Stimulated activated CD8-positive, alpha-beta memory T cell treated with anti-CD3 and anti-CD28 coated beads, Interleukin-2, amount 100 ng/mL, for 48 hours (primary cell): ENCODE measurements around the gene PPP2R5B.

Source experiments
- DNase-seq, 2 donors: peaks; one replicate each; pipeline ENCODE4 v3.0.0-alpha.2; 2020; ENCODE audit warnings: low read depth in 2 of 2

PPP2R5B gene

DNA sequence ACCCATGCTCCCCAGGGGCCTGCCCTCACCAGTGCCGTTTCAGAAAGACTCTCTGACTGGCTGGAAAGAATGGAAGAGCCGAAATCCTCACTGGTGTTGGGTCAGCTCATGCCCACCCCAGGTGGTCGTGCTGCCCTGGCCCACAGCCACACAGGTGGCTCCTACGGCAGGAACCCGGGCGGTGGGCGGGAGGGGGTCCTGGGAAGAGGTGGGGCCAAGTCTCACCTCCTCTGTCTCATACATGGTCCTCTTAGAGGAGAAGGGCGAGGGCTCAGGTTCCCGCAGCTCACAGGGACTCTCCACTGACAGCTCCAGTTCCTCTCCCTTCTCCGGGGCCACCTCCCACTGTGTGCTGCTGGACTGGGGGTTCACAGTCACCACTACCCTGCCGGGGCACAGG lies 15.7 kb upstream of the PPP2R5B start:
- DNase-seq: no peak

DNA sequence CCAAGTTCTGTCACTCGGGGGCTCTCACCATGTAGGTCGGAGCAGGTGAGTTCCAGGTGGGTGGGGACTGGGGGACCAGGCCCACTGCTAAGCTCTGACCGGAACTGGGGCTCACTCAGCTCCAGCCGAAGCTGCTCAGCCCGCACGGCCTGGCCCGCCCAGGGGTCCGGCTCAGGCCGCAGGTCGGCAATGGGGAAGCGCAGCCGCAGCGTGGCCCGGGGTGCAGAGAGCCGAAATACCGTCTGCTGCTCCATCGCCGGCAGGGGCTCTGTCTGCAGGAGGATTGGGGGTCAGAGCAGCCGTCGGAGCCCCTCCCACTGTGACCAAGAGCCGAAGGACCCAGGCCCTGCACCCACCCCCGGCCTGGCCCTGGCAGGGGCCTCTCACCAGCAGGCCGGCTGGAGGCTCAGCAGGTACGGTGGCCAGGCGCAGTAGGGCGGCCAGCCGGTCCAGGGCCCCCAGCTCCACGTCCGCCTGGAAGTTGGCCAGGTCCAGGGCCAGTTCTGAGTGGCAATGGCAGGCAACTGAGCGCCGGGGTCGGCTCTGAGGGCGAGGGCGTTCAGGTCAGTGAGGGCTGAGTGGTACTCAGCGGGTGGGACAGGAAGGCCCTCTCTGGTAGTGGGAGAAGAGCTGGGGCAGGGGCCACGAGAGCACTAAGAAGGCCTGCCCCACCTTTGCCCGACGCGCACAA lies 14.7 kb upstream of the PPP2R5B start:
- no peak for DNase-seq

DNA sequence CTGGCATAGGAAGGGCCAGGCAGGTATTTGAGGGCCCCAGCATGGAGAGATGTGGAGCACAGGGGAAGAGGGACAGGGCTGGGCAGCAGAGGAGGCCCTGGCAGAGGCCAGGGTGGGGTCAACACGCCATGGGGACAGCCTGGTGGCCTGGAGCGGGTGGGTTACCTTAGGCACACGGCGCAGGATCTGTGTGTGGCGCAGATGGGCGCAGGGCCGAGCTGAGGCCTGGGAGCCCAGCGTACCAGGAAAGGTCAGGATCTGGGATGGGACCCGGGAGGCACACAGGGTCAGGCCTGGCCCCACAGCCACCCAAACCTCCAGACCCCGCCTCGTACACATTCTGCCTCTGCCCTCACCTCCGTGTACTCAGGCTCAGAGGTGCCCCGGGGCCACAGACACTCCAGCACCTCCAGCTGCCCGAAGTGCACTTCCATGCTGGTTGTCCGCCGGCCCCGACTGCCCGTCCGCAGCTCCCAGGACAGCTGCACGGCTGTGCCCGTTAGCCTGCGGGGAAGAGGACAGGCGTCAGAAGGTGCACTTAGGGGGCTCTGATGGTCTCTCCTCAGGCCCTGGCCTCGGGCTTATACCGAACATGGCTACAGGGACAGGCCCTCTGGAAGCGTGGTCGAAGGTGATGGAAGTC lies 13.9 kb upstream of the PPP2R5B start:
- no peak for DNase-seq

DNA sequence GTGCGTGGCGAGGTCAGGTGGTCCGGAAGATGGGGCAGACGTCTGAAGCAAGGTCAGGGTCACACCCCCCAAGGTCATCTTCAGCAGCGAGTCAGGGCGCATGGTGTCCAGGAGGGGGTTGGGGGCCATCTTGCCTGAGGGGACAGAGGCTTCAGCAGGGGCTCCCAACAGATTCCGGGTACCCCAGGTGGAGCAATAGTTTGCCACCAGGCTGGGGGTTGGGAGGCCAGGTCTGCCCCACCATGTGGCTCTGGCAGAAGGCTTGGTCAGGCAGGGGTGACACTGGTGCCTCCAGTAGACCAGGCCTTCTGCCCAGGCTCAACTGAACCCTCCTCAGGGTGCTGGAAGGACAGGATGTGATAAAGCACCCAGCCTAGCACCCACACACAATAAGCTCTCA lies 13.3 kb upstream of the PPP2R5B start:
- DNase-seq: no peak

DNA sequence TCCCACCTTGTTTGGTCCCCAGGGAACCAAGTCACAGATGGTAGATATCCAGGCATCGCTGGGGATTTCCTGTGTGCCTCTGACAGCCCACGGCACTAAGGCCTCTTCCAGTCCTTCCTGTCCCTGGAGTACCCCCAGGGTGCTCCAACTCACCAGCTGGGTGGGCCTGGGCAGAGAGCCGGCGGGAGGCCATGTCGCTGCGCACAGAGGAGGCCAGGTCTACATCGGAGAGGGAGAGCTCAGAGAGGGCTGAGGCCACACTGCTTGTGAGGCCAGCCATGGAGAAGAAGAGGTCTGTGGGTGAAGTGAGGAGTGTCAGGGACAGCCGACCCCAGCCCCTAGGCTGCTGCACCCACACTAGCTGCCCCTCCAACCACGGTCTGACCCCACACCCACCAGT lies 12.8 kb upstream of the PPP2R5B start:
- no peak for DNase-seq

DNA sequence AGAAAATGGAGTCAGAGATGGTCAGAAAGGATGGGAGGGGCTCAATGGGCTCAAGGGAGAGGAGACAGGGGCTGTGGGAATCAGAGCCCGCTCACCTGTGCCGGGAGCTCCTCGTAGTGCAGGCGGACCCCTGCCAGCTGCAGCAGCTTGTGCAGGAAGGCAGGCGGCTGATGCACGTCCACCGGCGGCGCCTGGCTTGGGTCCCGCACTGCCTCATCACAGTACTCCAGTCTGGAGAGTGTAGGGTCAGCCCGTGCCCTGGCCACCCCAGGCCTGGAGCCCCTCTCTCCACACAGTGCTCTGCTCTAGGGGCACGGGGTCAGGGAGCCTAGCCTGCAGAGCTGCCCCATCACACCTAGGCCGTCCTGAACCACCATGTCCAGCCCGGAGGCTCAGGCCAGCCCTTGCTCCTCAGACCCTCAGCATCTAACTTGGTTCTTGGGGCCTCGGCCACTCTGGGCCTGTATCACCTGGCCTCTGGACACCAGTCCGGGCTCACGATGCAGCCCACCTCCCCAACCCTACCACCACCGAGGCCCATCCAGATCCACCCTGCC lies 11.2 kb upstream of the PPP2R5B start:
- DNase-seq: no peak

DNA sequence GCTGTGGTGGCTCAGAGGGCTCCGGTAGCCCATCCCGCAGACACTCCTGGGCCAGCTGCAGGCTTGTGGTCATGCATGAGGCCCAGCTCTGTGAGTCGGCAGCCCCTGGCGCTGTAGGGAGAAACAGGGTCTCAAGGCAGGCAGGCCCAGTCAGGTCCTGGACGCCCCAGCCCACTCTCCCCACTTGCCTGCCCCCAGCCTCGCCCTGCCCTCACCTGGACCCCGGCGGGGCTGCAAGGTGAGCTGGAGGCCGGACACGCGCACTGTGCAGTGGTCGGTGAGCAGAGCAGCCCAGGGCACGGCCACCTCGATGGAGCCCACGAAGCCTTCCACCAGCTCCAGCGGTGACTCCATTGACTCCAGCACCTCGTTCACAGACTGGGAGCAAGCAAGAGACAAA lies 10.4 kb upstream of the PPP2R5B start:
- DNase-seq: no peak

DNA sequence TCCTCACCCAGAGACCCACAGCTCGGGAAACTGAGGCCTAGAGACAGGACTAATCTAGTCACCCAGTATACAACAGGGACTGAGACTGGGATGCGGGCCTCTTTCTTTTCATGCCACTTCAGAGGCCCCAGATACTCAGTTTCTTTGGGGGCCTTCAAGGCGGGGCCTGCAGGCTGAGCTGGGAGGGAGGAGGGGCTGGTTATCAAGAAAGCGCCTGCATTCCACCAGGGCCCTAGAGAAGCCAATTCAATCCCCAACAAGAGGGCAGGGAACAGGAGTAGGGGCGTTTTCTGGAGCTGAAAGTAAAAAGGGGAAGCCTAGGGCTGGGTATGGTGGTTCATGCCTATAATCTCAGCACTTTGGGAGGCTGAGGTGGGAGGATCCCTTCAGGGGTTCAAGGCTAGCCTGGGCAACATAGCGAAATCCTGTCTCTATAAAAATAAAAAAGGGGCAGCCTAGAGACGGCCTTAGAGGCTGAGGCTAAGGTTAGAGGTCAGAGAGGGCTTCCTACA lies 9.1 kb upstream of the PPP2R5B start:
- no peak for DNase-seq

DNA sequence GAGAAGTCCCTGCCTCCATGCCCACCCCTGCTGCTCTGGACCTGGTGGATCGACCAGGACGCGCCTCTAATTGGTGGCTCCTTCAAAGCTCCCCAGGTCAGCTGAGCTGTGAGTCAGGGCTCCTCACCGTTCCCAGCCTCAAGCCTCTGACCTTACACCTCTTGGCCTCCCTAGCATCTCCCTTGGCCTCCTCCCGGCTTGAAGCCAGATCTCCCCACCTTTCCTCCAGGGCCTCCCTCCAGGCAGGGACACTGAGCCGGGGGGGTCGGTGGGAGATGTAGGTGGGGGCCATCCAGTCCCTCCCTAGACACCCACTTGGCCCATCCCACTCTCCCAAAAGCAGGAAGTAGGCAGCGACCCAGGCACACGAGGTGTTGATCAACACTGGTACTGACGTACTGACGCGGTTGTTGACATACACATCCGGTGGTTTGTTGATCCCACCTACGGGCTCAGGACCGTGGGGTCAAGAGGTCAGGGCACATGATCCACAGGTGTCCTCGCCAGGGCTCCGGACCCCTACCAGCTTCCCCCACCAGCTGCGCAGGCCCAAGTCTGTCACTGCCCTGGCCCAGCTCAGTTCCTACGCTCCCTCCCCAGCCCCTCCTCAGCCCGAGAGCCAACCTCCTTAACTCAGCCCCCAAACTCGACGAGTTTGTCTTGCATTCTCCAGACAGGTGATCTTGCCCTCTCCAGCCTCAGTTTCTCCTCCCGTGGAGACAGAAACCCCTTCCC lies 8.3 kb upstream of the PPP2R5B start:
- no peak for DNase-seq

DNA sequence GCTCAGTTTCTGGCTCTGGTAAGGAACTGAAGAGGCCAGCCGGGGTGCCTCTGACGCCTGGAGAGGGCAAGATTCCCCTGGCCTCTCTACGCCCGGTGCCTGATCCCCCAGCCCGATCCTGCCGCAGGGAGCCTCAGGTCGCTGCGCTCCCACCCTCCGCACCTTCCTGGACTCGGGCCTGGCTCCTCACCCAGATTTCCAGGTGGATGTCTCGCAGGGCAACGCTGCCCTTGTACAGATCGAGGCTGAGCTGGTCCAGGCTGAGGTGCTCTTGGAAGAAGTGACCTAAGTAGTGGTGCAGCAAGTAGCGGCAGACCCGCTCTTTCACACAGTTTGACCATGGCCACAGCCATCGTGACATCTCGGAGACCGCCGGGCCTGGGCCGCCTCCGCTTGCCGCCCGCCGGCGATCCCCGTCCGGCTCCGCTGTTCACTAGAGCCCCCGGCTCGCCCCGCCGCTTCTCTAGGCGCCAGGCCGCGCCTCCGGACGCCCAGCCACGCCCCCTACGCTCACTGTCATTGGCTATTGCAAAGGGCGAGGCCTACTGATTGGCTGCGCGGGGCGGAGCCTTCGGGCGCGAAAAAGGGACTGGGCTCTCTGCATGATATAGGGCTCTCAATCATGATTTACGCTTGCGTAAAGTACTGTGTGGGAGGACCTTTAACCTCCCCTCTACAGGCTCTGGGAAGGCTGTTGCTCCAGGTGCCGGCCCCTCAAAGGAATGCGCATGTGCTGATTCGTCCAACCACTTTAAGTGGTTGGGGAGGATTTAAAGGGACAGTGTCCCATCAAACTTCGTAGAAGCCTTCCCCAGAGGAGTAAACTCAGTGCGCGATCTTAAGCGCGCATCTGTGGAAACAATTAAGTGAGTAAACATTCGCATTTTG lies 7.5 kb upstream of the PPP2R5B start, which contains the start of gene ATG2A:
Gene ATG2A (minus strand): TSS at position 435 of the 888 bp plus-strand sequence. CDS start 74 bp downstream, at position 361.
- peak; percentile 98 to 99 for DNase-seq

DNA sequence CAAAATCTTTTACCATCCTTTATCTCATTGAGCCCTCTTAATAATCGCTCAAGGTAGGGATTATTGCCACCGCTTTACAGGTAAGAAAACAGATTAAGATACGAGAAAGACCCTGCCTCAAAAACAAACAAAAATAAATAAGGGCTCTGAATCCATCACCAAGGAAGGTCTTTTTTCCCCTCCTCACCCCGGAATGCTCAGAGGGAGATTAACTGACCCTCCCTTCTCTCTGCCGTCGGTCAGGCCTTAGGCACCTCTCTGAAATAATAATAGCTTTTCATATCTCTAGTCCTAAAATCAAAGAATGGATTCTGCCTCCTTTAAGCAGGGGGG lies 6.9 kb upstream of the PPP2R5B start:
- DNase-seq: no peak

DNA sequence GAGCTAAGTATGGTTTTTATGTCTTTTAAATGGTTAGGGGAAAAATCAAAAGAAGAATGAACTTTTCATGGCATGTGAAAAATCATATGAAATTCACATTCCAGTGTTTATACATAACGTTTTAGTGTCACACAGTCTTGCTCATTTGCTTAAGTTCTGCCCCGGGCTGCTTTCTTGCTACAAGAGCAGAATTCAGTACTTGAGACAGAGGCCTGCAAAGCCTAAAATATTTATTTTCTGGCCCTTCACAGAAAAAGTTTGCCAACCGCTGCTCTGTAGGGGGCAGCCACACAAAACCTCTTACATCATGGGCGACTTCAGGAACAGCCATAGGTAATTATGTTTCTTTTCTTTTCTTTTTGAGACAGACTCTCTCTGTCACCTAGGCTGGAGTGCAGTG lies 6.5 kb upstream of the PPP2R5B start:
- DNase-seq: no peak

DNA sequence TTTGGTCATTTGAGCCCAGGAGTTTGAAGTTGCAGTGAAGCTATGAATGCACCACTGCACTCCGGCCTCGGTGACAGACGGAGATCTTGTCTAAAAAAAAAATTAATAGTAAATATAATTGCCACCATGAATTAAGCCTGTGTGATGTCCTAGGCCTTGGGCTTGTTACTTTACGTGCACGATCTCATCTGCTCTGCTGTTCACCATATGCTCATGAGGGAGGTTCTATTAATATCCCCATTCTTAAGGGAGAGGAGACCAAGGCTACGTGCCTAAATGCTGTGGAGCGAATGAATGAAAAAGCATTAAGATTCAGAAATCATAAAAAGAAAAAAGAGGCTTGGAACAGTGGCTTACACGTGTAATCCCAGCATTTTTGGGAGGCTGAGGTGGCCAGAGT lies 4.9 kb upstream of the PPP2R5B start:
- no peak for DNase-seq

DNA sequence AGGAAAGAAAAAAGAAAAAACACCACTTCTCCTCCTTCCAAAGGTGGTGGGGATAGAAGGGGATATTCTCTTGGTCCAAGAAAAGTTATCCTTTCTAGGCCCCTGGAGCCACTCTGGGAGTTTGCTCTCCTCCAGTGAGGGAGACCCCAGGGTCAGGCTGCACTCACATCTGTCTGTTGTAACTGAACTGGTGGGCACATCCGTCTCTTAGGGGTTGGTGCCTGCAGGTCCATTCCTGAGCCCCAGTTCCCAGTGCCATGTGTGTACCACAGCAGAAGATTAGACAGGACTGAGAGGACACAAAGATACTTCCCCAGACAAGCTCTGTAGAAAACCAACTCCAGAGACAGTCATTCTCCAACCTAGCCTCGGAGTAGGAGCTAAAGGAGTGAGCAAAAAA lies 4.4 kb upstream of the PPP2R5B start:
- DNase-seq: no peak

DNA sequence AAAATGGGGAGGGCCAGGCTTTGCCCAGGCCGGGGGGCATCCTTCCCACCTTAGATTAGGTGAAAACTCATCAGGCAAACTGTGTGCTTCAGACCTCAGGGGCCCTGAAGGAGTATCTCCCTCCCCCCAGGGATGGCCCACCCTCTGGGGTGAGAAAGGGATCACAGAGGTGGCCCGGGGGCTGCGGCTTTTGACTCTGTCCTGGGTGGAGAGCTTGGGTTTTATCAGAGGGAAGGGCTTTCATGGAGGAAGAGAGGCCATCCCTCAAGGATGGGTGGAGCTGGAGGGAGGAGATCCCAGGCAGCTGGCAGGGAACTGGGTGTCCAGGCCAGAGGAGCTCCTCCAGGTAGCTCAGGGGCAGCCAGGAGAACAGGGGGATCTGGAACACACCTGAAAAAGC lies 3.1 kb upstream of the PPP2R5B start:
- DNase-seq: no peak

DNA sequence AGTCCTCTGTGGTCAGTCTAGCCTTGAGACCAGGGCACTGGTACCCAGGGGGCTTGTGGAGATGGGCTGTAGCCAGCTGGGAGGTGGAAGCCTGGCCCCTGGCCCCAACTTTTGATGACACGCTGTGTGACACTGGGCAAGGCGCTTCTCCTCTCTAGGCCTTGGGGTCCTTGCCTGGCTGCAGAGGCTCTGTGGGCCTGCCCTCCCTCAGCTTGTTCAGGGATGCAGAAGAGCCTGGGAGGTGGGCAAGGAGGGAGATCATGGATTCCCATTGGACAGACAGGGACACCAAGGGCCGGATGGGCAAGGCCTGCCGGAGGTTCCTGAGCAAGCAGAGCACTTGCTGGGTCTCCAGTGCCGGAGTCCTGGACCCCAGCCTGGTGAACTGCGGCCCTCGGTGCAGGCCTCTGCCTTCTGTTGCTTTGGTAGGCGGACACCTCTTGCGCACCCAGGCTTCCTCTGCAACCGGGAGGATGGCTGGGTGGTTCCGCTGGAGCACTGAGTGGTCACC lies 1.3 kb upstream of the PPP2R5B start:
- no peak for DNase-seq

DNA sequence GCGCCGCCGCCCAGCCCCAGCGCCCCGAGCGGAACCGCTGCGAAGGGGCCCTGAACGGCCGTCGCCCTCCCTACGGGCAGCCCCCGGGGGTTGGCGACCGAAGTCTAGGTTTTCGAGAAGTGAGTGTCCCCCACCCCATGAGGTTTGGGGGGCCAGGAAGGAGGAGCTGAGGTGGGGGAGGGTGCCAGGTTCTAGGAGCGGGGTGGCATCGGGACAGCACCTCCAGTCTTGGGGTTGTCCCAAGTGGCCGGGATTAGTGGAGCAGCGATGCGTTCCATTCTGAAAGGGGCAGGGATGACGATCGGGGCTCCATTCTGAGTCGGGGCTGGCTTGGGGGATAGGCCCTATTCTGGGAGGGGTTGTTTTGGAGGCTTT lies 408 bp downstream of the PPP2R5B start:
- DNase-seq: no peak

DNA sequence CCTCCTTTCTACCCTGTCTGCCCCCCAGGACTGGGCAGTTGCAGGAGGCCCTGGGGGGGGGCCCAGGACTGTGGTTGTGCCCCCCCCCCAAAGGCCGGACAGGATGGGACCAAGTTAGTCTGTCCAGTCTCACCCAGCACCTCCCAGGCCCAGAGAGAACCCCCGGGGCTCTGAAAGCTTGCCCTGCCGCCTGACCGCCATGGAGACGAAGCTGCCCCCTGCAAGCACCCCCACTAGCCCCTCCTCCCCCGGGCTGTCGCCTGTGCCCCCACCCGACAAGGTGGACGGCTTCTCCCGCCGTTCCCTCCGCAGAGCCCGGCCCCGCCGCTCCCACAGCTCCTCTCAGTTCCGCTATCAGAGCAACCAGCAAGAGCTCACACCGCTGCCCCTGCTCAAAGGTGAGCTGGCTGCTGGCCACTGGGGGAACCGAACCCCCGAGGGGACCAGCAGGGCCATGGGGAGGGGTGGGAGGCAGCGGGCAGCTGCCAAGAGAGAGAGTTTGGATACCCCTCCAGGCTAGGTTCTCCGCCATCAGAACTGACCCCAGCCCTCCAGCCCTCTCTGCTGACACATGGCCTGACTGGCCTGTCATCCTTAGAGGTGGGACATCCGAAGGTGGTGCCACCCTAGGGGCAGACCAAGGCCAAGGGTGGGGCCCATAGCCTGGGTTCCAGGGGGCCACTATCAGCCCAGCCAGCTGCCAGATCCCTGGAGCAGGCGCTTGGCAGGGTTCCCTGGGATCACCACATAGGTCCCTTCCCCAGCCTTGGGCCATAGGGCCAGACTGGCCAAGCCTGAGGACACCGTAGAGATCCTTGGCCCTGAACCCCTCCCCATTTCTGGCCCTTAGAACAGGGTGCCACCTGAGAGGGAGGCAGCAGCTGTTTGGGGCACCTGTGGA lies 1.3 kb downstream of the PPP2R5B start:
- DNase-seq: no peak

DNA sequence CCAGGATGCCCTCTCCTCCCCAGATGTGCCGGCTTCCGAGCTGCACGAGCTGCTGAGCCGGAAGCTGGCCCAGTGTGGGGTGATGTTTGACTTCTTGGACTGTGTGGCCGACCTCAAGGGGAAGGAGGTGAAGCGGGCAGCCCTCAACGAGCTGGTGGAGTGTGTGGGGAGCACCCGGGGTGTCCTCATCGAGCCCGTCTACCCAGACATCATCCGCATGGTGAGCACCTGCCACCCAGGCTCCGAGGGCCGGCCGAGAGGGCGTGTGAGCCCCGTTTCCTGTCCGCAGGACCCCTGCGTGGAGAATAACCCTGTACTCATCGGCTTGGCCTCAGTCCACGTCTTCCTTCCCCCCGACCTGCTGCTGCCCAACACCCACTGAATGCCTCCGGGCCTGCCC lies 2.2 kb downstream of the PPP2R5B start:
- no peak for DNase-seq

DNA sequence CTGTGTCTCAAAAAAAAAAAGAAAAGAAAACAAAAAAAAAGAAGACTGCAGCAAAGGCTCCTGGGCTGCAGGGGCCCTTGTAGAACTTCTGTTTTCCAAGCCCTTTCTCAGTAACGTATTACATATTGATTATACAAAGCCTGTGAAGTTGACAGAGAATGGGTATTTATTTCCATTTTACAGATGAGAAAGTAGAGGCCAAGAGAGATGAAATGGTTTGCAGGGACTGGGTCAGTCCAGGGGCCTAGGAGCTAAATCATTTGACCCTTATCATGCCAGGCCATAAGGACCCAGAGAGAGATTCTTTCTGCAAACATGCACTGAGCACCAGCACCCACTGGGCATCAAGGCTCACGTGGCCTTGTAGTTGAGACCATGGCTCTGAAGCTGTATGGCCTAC lies 4.5 kb downstream of the PPP2R5B start:
- DNase-seq: no peak
